Panc1 (cell line): ENCODE measurements around the gene PIK3R6.

Experiments used
- POLR2AphosphoS5 ChIP-seq: IDR thresholded peaks from 2 replicates; pipeline ENCODE4 v1.6.1; 2012; ENCODE audit warnings: mild to moderate bottlenecking, low read depth, low read length, moderate library complexity
- SIN3A ChIP-seq: IDR thresholded peaks from 2 replicates; pipeline ENCODE4 v1.6.1; 2012; ENCODE audit warnings: low read depth, mild to moderate bottlenecking, low read length, moderate library complexity, borderline replicate concordance; ENCODE audit not compliant: insufficient read depth
- TF ChIP-seq, protein P1 (sequence below): fragments of 450-650 bp; IDR thresholded peaks from 2 replicates; pipeline ENCODE4 v1.5.1; 2017; ENCODE audit warnings: mild to moderate bottlenecking

- TF ChIP-seq POLR2AphosphoS5 (no peak), SIN3A (no peak)
- TF ChIP-seq, protein P1, sequence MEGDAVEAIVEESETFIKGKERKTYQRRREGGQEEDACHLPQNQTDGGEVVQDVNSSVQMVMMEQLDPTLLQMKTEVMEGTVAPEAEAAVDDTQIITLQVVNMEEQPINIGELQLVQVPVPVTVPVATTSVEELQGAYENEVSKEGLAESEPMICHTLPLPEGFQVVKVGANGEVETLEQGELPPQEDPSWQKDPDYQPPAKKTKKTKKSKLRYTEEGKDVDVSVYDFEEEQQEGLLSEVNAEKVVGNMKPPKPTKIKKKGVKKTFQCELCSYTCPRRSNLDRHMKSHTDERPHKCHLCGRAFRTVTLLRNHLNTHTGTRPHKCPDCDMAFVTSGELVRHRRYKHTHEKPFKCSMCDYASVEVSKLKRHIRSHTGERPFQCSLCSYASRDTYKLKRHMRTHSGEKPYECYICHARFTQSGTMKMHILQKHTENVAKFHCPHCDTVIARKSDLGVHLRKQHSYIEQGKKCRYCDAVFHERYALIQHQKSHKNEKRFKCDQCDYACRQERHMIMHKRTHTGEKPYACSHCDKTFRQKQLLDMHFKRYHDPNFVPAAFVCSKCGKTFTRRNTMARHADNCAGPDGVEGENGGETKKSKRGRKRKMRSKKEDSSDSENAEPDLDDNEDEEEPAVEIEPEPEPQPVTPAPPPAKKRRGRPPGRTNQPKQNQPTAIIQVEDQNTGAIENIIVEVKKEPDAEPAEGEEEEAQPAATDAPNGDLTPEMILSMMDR: peak; percentile 82
These were observed 20.6 kb upstream of the PIK3R6 start for GRCh38 chr17:8887834-8888703.
